Stimulated activated CD4-positive, alpha-beta T cell treated with anti-CD3 and anti-CD28 coated beads, Interleukin-15, amount 100 ng/mL, for 1 hour (primary cell): ENCODE results near the gene ITIH5.
"Not testable (repeated sequence)": the region's sequence is repeated elsewhere in the genome, so short reads cannot be mapped to it uniquely, and the experiment has no call there.

ENCODE experiments used
- DNase-seq, 2 donors: peaks; one replicate each; pipeline ENCODE4 v3.0.0-alpha.2; 2020; ENCODE audit warnings: low read depth in 1 of 2, low spot score in 1 of 2

ITIH5 gene

DNA sequence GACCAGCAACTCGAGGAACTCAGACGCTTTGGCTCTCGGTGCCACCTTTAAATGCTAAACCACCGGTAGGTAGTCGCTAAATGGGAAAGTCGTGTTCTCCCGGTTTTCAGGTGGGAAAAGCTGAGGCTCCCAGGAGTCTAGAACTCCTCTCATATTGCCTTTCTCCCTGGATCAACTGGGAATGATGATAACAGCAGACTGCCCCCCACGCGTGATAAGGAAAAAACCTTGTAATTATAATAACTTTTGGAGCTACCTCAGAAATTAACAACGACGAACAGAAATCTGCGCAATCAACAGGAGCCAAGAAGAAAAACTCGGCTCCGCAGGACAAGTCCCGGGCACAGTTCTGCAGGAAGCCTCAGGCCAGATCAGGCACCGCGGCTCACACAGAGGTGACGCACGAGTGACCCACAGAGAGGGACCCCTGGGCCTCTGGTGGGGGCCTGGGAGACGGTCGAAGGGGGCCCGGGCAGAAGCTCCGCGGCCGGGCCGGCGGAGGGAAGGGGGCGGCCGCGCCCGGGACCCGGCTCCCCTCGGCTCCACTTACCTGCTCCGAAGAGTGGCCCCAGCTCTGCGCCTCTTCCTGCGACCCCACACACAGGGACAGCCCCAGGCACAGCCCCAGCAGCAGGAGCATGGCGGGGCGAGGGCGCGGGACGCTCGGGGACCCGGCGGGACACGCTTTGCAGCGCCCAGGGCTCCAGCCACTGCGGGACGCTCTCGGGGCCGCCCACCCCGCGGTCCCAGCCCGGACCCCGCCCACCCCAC, at the start of gene ITIH5:
TSS of gene ITIH5 (minus strand) at position 714 of the 771 bp plus-strand sequence. CDS start at position 640, 74 bp downstream.
- DNase-seq: no peak

DNA sequence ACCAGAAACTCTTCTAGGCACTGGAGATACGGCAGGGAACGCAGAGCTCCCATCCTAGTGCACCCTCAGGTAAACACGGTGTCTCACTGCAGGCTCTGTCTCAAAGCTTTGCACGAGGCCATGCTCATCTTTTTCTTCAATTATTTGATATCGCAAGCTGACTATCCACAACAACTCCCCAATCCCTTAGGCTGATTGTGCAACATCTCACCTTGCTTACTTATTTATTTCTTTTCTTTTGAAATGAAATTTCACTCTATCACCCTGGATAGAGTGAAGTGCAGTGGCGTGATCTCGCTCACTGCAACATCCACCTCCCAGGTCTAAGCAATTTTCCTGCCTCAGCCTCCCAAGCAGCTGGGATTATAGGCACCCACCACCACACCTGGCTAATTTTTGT, 48.7 kb upstream of the ITIH5 start:
- DNase-seq: no peak

DNA sequence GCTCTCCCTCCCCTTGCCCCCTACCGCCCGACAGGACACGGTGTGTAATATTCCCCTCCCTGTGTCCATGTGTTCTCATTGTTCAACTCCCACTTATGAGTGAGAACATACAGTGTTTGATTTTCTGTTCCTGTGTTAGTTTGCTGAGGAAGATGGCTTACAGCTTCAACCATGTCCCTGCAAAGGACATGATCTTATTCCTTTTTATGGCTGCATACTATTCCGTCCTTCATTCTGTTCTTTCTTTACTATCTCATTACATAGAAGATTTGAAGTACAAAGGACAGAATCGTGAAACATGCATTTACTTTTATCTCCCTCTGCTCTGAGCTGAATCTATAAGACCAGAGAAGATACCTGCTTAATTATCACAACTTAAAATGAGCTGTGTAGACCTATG, 44.3 kb upstream of the ITIH5 start:
- not testable (repeated sequence) for DNase-seq

DNA sequence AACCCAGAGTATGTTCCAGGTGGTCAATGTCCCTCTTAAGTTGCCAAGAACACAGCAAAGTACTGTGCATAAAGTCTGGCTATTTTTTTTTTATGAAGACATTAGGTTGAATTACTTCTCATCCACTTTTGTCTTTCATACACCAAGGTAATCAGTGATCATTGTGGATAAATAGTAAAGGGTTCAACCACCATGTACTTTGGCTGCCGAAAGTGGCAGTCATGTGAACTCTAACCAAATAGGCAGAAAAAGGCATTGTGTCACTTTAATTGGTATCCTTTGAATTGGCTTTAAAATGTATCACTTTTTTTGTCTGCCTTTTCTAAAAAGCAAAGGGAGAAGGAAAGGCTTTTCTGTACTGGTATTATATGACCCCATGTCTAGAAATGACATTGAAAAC, 43.7 kb upstream of the ITIH5 start:
- no peak for DNase-seq

DNA sequence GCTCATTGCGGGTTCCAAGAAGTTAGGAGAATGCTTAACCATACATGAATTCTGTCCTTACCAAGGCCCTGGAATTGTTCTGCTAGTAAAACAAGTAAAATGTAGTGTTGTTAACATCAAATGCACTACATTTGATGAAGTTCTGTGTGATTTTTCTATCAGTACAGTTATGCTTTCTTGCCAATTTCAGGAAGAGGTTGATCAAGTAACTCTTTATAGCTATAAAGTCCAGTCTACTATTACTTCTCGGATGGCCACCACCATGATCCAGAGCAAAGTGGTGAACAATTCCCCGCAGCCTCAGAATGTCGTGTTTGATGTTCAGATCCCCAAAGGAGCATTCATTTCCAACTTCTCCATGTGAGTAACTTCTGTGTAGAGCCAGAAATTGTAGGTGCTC, 42.1 kb upstream of the ITIH5 start:
- no peak for DNase-seq

DNA sequence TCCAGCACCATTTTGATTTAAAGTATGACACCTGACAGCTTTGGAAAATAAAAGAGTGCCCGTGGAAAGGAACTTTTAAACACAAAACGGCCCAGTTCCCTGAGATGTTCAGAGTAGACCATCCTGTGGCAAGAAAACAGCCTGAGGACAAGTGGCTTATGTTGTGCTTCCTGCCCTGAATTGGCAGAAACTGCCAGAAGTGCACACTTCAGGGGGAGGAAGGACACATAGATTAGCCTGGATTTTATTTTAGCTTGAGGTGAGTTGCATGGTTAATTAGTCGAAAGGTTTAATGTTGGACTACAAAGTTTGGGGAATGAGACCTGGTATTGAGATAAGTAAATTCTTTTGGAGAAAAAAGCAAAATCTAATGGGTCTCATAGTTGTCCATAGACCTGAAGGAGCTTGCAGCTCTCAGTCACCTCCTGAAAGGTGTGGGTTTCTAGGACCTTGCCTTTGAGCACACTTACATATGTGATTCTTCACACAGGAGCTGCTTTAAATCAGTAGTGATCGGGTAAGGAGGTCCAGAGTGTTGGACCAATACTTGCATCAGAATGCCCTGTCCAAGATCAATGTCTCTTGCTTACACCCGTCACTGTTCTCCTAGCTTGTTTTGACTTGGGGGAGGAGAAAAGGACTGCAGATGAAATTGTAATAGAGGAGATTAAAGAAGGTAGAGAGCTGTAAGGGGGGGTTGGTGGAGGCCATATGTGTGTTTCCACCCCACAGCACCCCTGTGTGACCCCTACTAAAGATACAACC, 41.3 kb upstream of the ITIH5 start:
- no peak for DNase-seq

DNA sequence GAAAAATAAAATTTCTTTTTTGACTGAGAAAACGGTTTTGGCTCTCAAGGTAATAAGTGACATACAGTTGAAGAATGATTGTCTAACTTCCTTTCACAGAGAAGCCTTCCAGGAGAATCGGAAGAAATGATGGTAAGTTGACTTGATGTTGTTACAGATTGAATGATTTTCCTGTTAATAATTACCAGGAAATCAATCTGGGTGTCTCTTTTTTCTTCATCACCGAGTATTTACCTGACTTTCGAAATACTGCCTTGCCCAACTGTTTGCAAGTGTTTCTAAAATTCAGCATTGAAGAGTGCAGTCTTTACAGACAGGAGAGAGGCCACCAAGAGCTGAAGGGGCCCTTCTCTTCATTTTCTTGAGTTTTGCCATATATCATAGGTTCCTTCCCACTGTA, 40.3 kb upstream of the ITIH5 start:
- no peak for DNase-seq

DNA sequence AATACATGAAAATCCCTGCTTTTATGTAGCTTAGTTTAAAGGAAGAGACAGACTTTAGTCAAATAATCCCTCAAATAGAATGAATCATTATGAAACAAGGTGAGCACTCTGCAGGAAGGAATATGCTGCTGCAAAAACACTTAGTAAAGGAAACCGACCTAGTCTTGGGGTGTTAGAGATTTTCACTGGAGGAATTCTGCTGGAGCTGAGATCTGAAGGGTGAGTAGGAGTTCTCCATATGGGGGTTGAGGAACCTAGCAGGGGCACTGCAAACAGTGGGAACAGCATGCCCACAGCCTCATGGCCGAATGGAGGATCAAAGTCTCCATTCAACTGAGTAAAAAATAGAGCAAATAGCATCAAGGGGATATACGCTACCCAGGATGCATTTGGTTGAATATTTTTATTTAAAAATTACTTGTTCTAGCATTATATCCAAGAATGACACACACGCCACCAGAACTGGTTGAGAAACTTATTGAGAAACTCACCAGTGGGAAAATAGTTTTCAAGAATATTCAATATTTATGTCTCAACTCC, 39.8 kb upstream of the ITIH5 start:
- no peak for DNase-seq

DNA sequence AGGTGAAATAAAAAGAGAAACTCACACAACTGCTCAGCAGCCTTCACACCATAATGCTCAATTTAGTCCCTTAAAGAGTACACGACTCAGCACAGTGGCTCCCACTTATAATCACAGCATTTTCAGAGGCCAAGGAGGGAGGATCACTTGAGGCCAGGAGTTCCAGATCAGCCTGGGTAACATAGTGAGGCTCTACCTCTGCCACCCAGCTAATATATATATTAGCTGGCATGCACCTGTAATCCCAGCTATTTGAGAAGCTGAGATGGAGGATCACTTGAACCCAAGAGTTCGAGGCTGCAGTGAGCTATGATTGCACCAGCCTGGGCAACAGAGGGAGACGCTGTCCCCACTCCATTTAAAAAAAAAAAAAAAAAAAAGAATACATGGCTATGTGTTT, 38.6 kb upstream of the ITIH5 start:
- DNase-seq: no peak

DNA sequence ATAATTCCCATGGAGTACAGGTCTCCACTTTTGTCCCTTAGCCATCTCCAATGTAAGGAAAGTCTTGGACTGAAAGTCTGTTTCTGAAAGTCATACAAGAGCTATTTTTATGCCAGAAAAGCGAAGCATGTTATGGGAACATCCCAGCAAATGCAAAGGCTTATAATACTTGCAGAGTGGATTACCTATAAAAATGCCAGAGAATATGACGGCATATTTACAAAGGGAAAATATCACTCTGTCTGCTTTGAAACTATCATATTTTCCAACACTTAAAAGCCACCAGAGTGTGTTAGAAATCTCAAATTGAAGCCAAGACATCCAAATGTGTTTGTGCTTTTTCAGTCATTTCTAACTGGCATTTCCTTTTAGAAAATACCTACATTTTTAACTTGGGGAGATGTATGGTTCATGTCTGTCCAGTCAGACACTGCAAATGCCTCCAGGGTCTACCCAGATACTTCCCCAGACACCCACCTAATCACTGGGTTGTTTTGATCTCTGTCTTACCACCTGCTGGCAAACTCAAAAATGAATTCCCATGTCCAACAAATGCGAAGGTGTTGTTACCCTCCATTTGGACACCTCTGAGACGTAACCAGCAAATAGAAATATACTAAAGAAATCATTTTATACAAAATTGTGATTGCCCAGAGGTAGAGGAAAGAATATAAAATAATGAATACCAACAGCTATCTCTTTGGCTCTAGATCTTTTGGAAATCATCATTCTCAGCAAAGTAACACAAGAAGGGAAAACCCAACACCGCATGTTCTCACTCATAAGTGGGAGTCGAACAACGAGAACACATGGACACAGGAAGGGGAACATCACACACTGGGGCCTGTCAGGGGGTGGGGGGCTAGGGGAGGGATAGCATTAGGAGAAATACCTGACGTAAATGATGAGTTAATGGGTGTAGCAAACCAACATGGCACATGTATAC, 37.6 kb upstream of the ITIH5 start:
- DNase-seq: no peak

DNA sequence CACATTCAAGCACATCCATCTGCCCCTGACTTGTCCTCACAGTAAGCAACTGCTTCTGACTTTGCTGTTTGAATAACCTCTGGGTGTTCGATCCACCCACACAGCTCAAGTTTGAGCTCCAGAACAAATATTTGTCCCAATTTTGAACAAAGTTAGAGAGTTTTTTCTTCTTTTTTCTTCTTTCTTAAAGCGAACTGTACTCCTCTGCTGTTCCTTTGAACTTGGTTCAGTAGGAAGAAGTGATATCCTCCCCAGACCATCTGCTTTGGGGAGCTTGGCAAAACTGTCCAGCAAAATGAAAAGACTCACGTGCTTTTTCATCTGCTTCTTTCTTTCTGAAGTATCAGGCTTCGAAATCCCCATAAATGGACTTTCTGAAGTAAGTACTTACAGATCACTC, 36.4 kb upstream of the ITIH5 start, which contains the start of gene ITIH2:
TSS of gene ITIH2 (plus strand) at position 177 of the 400 bp plus-strand sequence. CDS start at position 296, 119 bp downstream.
- no peak for DNase-seq

DNA sequence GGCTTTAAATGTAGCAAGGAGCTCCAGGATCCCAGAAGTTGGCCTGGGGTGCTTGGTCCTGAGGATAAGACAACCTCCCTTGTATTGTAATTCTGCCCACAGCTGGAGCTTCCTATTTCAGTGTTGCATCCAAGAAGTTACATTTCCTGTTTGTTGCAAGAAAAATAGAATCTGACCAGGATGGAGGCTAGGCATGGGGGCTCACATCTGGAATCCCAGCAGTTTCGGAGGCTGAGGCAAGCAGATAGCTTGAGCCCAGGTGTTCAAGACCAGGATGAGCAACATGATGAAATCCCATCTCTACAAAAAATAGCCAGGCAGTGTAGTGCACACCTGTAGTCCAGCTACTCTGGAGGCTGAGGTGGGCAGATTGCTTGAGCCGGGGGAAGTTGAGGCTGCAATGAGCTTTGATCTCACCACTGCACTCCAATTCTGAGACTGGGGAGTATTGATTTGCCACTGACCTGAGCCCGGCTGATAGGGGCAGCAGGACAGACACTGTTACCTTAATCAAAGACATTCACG, 35.6 kb upstream of the ITIH5 start:
- DNase-seq: no peak

DNA sequence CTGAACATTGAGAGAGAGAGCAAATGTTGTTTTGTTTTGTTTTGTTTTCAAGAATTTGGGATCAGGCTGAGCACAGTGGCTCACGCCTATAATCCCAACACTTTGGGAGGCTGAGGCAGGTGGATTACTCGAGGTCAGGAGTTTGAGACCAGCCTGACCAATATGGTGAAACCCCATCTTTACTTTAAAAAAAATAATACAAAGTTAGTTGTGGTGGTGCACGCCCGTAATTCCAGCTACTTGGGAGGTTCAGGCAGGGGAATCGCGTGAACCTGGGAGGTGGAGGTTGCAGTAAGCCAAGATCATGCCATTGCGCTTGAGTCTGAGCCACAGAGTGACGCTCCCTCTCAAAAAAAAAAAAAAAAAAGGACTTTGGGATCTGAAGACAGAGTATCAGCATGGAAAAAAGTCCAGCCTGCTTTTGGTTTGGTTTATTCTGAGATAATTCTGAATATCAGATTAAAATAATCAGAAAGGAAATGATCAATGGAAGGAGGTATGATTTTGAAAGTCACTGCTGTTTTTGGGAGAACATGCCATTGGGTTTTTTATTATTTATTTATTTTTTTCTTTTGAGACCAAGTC, 34.5 kb upstream of the ITIH5 start:
- no peak for DNase-seq

DNA sequence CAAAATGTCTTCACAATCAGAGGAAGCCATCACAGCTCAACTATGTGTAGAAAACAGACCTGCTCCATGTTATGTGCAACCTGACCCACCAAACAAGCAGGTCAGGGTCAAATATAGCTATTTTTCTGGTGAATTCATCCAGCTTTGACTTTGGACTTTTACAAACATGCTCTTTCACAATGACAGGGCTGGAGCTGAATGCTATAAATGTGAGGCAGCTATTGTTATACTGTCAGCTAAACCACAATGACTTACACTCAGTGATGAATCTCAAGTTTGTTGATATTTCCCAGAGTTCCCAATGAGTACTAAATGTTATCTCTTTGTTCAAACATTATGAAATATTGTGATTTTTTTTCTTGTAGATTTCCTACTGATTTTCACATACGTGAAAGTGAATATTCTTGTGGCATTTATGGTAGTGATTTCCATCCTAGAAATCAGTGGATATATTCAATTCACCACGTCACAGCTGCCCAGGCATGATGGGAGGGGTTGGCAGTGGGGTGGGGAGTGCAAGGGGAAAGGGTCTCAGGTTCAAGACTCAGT, 33.9 kb upstream of the ITIH5 start:
- no peak for DNase-seq

DNA sequence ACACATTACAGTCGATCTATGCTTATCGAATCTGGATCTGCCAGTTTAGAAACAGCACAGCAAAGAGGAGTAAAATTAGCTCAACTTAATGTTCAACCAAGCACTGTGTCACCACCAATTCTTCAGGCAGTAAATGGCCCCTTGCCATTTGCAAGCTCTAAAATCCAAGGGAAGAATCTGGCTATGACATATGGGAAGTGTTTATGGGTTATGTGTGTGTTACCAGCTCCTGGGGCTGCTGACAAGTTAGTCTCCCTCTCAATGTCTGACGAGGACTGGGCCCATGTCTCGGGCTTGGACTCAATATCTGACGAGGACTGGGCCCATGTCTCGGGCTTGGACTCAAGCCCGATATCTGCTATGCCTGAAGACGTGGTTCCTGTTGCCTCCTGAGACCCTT, 30.7 kb upstream of the ITIH5 start:
- DNase-seq: no peak

DNA sequence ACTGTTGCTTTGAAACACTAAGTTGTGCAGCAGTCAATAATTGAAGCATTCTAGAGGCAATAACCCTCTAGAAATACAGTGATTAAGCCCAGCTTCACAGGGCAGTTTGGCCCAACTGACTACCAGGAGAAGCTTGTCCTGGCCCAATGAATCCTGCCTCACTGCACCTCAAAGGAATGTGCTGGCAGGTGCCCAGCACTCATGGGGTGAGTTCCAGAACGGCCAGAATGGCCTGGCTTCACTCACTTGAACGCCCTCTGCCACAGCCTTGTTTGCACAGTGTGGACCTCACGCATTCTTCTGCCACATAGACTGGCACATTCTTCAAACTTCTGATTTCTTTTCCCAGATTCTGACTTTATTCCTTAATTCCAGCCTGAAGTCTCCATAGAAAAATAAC, 29.8 kb upstream of the ITIH5 start:
- no peak for DNase-seq

DNA sequence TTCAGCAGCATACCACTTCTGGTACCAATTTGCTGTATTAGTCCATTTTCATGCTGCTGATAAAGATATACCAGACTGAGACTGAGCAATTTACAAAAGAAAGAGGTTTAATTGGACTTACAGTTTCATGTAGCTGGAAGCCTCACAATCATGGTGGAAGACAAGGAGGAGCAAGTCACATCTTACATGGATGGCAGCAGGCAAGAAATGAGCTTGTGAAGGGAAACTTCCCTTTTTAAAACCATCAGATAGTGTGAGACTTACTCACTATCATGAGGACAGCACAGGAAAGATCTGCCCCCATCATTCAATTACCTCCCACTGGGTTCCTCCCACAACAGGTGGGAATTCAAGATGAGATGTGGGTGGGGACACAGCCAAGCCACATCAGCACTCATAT, 26.4 kb upstream of the ITIH5 start:
- DNase-seq: not testable (repeated sequence)

DNA sequence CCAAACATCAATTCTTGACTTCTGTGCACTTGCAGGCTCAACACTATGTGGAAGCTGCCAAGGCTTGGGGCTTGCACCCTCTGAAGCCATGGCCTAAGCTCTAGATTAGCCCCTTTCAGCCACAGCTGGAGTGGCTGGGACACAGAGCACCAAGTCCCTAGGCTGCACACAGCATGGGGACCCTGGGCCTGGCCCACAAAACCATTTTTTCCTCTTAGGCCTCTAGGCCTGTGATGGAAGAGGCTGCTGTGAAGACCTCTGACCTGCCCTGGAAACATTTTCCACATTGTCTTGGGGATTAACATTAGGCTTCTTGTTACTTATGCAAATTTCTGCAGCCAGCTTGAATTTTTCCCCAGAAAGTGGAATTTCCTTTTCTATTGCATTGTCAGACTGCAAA, 25.6 kb upstream of the ITIH5 start:
- DNase-seq: not testable (repeated sequence)

DNA sequence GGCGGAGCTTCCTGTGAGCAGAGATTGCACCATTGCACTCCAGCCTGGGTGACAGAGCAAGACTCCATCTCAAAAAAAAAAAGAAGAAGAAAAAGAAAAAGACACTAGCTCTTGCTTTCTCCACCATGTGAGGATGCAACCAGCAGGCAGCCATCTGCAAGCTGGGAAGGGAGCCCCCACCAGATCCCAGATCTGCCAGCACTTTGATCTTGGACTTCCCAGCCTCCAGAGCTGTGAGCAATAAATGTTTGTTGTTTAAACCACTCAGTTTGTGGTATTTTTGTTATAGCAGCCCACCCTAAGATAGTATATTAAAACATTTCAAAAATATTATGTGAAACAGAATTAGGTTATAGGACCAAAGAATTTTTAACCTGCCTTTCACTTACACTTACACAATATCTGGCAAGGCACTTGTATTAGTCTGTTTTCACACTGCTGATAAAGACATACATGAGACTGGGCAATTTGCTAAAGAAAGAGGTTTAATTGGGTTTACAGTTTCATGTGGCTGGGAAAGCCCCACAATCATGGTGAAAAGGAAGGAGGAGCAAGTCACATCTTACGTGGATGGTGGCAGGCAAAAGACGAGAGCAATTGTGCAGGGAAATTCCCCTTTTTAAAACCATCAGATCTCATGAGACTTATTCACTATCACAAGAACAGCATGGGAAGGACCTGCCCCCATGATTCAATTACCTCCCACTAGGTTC, 24.3 kb upstream of the ITIH5 start:
- DNase-seq: not testable (repeated sequence)

DNA sequence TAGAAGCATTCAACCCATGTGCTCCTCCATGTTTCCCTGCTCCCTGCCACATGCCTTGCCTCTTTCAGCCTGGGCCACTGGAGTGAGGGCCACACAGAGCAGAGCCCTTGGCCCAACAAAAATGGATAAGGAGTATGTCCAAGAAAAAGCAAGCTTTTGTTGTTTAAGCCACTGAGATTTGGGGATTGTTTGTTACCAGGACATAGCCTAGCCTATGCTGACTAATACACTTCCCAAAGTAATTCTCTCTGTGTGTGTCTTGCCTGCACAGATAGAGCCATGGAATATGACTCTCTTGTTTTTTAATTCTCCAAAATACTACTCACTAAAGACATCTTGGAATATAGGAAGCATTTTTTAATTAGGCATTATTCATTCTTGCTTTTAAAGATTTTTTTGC, 22.8 kb upstream of the ITIH5 start:
- no peak for DNase-seq
